Astrocyte of the spinal cord (primary cell): ENCODE measurements around the gene SRPK1.
"Not testable (repeated sequence)": the region's sequence is repeated elsewhere in the genome, so short reads cannot be mapped to it uniquely, and the experiment has no call there.

Source experiments
- DNase-seq: peaks from one replicate; pipeline ENCODE4 v3.0.0; 2011; ENCODE audit warnings: low read depth, low spot score
- H3K4me3 ChIP-seq: 2 replicates; pipeline ENCODE4 v1.5.1; 2011; ENCODE audit warnings: low read depth, mild to moderate bottlenecking, low read length, moderate library complexity
- in situ Hi-C: cut with HindIII; loops from 2 replicates; pipeline ENCODE4 v1.10.0; 2017; ENCODE audit warnings: low sequenced_read_pairs
- TF ChIP-seq, protein P1 (sequence below): IDR thresholded peaks from 2 replicates; pipeline ENCODE4 v1.5.1; 2012; ENCODE audit warnings: low read depth, mild to moderate bottlenecking, low read length, inconsistent platforms

The SRPK1 gene

DNA sequence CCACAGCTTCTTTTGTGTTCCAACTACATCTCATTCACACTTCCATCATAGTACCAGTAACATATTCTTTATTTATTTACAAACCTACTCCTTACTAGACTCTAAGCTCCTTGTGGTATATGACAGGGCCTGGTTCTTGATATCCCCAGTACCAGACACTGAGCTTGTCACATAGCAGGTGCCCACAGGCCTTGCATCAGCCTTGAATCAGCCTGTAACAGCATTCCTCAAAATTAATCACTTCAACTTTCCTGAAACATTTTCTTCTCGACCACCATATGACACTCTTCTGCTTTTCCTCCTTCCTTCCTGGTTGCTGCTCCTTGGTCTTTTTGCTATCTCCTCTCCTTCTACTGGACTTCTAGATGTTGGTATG lies 24.7 kb upstream of the SRPK1 start:
- in situ Hi-C loops, result no loop called here
- TF ChIP-seq, protein P1, sequence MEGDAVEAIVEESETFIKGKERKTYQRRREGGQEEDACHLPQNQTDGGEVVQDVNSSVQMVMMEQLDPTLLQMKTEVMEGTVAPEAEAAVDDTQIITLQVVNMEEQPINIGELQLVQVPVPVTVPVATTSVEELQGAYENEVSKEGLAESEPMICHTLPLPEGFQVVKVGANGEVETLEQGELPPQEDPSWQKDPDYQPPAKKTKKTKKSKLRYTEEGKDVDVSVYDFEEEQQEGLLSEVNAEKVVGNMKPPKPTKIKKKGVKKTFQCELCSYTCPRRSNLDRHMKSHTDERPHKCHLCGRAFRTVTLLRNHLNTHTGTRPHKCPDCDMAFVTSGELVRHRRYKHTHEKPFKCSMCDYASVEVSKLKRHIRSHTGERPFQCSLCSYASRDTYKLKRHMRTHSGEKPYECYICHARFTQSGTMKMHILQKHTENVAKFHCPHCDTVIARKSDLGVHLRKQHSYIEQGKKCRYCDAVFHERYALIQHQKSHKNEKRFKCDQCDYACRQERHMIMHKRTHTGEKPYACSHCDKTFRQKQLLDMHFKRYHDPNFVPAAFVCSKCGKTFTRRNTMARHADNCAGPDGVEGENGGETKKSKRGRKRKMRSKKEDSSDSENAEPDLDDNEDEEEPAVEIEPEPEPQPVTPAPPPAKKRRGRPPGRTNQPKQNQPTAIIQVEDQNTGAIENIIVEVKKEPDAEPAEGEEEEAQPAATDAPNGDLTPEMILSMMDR, result no peak
- H3K4me3 ChIP-seq, result no peak overlapping the region
- no peak for DNase-seq

DNA sequence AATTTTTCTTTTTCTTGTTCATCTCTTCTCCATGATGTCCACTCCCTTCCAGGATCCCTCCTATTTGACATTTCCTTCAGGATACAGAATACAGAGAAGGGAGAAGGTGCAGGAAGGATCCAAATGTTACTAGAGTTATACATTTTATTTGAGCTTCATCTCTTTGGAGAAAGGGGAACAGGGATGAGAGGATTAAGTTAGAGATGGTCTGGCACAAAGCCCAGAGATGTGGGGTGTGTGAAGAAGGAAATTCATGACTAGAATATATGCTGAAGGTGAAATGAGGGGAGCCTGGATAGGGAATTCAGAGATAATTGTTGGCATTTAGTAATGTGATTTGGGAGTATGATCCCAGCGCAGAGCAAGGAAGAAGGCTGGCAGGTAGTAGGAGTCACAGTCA lies 22.5 kb upstream of the SRPK1 start:
- no peak overlapping the region for H3K4me3 ChIP-seq
- TF ChIP-seq, protein P1, result no peak
- no peak for DNase-seq
- in situ Hi-C loops, result no loop called here

DNA sequence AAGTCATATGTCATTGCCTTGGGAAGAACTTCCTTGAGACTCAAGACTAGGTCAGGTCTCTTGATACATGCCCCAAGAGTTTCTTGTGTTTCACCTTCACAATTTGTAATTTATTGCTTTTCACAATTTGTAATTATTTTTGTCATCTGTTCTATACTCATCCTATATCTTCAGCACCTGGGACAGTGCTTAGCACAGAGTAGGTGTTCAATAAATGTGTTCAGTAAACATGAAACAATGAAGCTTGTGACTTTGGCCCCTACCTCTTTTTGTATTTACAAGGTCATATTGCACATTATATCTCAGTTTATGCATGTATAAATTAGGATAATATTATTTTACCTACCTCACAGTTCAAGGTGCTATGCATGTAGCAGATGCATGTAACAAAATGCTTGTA lies 21.5 kb upstream of the SRPK1 start:
- in situ Hi-C loops, result no loop called here
- H3K4me3 ChIP-seq, result no peak overlapping the region
- no peak for DNase-seq
- TF ChIP-seq, protein P1, result no peak

DNA sequence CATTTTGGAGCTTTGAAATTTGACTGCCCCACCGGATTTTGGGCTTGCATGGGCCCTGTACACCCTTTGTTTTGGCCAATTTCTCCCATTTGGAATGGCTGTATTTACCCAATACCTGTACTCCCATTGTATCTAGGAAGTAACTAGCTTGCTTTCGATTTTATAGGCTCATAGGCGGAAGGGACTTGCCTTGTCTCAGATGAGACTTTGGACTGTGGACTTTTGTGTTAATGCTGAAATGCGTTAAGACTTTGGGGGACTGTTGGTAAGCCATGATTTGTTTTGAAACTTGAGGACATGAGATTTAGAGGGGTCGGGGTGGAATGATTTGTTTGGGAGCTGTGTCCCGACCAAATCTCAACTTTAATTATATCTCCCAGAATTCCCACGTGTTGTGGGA lies 20.3 kb upstream of the SRPK1 start:
- in situ Hi-C loops, DNase-seq, H3K4me3 ChIP-seq: not testable (repeated sequence)

DNA sequence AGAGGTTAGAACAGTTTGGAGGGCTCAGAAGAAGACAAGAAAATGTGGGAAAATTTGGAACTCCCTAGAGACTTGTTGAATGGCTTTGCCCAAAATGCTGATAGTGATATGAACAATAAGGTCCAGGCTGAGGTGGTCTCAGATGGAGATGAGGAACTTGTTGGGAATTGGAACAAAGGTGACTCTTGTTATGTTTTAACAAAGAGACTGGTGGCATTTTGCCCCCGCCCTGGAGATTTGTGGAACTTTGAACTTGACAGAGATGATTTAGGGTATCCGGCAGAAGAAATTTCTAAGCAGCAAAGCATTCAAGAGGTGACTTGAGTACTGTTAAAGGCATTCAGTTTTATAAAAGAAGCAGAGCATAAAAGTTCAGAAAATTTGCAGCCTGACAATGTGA lies 19.1 kb upstream of the SRPK1 start:
- H3K4me3 ChIP-seq, DNase-seq, in situ Hi-C loops: not testable (repeated sequence)

DNA sequence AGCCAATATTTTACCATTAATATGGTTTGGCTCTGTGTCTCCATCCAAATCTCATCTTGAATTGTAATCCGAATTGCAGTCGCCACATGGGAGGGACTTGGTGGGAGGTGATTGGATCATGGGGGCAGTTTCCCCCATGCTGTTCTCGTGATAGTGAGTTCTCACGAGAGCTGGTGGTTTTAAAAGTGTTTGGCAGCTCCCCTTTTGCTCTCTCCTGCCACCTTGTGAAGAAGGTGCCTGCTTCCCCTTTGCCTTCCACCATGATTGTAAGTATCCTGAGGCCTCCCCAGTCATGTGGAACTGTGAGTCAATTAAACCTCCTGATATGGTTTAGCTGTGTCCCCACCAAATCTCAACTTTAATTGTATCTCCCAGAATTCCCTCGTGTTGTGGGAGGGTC lies 18.4 kb upstream of the SRPK1 start:
- DNase-seq, in situ Hi-C loops, H3K4me3 ChIP-seq: not testable (repeated sequence)

DNA sequence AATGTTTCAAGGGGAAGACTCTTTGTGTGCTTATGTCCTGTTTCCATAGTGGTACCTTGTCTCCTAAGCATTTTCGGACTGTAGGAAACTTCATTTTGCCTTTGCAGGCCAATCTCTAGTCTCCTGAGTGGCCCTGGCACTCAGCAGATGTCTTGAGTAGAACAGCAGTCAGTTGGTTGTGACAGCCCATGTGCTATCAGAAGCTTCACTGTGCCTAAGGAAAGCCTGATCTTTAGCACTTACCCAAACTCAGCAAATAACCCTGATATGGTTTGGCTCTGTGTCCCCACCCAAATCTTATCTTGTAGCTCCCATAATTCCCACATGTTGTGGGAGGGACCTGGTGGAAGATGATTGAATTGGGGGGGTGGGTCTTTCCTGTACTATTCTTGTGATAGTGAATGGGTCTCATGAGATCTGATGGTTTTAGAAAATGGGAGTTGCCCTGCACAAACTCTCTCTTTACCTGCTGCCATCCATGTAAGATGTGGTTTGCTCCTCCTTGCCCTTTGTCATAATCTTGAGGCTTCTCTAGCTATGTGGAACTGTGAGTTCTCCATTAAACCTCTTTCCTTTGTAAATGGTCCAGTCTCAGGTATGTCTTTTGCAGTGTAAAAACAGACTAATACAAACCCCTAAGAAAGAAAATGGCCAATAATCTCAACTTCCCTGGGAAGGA lies 15.9 kb upstream of the SRPK1 start:
- TF ChIP-seq, protein P1, result no peak
- no peak for DNase-seq
- in situ Hi-C loops, result no loop called here

DNA sequence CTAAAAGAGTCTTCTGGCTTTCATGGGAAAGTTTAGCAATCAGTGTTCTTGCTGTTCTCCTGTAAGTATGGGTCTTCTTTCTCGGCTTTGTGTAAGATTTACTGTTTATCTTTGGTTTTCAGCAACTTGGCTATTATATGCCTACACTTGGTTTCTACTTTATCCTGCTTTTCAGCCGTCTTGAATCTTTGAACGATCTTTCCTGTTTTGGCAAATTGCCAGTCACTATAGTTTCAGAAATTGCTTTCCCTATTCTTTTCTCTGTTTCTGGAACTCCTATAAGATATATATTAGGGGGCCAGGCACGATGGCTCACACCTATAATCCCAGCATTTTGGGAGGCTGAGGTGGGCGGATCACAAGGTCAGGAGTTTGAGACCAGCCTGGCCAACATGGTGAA lies 14.6 kb upstream of the SRPK1 start:
- no peak for DNase-seq
- TF ChIP-seq, protein P1, result no peak
- H3K4me3 ChIP-seq, result no peak overlapping the region
- in situ Hi-C loops, result no loop called here

More for the DNA sequence above, 15.9 kb upstream of the SRPK1 start:
- no peak overlapping the region for H3K4me3 ChIP-seq
